Measurements from ENCODE around the gene PBX4.

Gene PBX4

DNA sequence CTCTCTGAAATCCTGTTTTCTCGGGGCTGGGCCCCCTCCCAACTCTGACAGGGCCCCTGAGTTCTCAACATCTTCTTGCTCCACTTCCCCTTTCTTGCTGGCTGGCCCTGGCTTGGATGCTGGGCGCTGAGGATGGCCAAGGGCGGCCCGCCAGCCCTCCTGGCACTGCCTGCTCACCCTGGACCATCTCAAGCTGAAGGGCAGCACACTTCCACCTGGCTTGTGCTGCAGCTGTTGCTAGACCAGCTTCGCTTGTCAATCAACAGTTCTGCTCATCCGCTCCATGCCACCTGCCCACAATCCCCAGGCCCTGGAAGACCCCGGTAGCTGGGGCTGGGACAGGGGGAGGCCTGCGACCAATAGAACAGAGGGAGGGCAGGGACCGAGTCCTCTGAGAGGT lies 31.8 kb upstream of the PBX4 start:
- peak in 1 of 2 experiments; percentile 56 for DNase-seq (ENCODE audit: low read depth in 1 of 2, low spot score in 1 of 2)
- Histone ChIP-seq H3K27ac (replicated peaks) (peak overlapping the region; percentile 48), H3K27me3 (ENCODE audit: insufficient read depth, poor library complexity, severe bottlenecking) (no peaks in the 10 kb centered on the region), H3K4me3 (replicated peaks; ENCODE audit: insufficient read depth, low read length) (no peak overlapping the region)
- TF ChIP-seq, protein P1, sequence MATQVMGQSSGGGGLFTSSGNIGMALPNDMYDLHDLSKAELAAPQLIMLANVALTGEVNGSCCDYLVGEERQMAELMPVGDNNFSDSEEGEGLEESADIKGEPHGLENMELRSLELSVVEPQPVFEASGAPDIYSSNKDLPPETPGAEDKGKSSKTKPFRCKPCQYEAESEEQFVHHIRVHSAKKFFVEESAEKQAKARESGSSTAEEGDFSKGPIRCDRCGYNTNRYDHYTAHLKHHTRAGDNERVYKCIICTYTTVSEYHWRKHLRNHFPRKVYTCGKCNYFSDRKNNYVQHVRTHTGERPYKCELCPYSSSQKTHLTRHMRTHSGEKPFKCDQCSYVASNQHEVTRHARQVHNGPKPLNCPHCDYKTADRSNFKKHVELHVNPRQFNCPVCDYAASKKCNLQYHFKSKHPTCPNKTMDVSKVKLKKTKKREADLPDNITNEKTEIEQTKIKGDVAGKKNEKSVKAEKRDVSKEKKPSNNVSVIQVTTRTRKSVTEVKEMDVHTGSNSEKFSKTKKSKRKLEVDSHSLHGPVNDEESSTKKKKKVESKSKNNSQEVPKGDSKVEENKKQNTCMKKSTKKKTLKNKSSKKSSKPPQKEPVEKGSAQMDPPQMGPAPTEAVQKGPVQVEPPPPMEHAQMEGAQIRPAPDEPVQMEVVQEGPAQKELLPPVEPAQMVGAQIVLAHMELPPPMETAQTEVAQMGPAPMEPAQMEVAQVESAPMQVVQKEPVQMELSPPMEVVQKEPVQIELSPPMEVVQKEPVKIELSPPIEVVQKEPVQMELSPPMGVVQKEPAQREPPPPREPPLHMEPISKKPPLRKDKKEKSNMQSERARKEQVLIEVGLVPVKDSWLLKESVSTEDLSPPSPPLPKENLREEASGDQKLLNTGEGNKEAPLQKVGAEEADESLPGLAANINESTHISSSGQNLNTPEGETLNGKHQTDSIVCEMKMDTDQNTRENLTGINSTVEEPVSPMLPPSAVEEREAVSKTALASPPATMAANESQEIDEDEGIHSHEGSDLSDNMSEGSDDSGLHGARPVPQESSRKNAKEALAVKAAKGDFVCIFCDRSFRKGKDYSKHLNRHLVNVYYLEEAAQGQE (IDR thresholded peaks at IDR 0.05; ENCODE audit: insufficient replicate concordance, low read depth): no peak
- TF ChIP-seq SPI1 (IDR thresholded peaks at IDR 0.05; ENCODE audit: borderline replicate concordance, low read depth): peak; percentile 95

DNA sequence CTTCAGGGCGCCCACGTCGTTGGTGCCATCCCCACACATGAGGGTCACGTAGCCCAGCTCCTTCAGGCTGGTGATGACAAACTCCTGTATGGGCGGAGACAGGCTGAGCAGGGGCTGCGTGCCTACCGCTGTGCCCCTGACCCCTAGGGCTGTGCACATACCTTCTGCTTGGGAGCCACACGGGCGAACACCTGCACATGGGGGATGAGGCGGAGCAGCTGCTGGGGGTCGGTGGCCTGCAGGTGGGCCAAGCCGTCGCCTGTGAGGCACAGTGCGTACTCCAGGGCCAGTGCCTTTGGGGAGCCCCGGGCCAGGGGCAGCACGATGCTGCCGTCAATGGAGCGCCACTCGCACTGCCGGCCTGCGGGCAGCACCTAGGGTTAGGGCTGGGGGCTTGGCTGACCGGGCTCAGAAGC lies 31.1 kb upstream of the PBX4 start:
- Histone ChIP-seq H3K4me3 (replicated peaks; ENCODE audit: insufficient read depth, low read length) (no peak overlapping the region), H3K27ac (replicated peaks) (peak overlapping the region; percentile 33; the same call in 1 of the 2 replicates), H3K27me3 (ENCODE audit: insufficient read depth, poor library complexity, severe bottlenecking) (no peaks in the 10 kb centered on the region)
- TF ChIP-seq SPI1 (IDR thresholded peaks at IDR 0.05; ENCODE audit: borderline replicate concordance, low read depth): no peak
- TF ChIP-seq, protein P2, sequence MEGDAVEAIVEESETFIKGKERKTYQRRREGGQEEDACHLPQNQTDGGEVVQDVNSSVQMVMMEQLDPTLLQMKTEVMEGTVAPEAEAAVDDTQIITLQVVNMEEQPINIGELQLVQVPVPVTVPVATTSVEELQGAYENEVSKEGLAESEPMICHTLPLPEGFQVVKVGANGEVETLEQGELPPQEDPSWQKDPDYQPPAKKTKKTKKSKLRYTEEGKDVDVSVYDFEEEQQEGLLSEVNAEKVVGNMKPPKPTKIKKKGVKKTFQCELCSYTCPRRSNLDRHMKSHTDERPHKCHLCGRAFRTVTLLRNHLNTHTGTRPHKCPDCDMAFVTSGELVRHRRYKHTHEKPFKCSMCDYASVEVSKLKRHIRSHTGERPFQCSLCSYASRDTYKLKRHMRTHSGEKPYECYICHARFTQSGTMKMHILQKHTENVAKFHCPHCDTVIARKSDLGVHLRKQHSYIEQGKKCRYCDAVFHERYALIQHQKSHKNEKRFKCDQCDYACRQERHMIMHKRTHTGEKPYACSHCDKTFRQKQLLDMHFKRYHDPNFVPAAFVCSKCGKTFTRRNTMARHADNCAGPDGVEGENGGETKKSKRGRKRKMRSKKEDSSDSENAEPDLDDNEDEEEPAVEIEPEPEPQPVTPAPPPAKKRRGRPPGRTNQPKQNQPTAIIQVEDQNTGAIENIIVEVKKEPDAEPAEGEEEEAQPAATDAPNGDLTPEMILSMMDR (IDR thresholded peaks at IDR 0.05; ENCODE audit: insufficient read depth, low read length): no peak
- no peak for TF ChIP-seq GABPA (IDR thresholded peaks at IDR 0.05; ENCODE audit: low read depth)
- no peak for TF ChIP-seq POLR2AphosphoS5 (IDR thresholded peaks at IDR 0.05; ENCODE audit: low read depth)
- TF ChIP-seq, protein P1 (IDR thresholded peaks at IDR 0.05; ENCODE audit: insufficient replicate concordance, low read depth): no peak
- no peak for DNase-seq (ENCODE audit: low read depth in 1 of 2, low spot score in 1 of 2)

DNA sequence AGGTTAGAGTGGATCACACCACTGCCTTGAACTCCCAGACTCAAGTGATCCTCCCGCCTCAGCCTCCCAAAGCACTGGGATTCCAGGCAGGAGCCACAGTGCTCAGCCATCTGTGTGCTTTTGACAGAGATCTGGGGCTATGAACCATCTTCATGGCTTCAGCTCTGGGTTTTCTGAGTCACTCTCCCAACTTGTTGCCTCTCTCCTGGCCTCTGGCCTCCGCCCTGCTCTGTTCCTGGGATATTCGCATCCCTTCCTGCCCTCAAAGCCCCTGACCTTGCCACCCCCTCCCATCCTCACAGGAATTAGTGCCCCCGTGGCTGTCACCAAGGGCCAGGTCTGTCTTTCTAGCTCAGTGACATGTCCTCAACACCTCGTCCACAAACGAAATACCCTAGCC lies 30.7 kb upstream of the PBX4 start:
- no peak for DNase-seq (ENCODE audit: low read depth in 1 of 2, low spot score in 1 of 2)
- no peak overlapping the region for H3K4me3 ChIP-seq (replicated peaks; ENCODE audit: insufficient read depth, low read length)
- TF ChIP-seq SPI1 (IDR thresholded peaks at IDR 0.05; ENCODE audit: borderline replicate concordance, low read depth): no peak
- TF ChIP-seq, protein P2 (IDR thresholded peaks at IDR 0.05; ENCODE audit: insufficient read depth, low read length): no peak
- TF ChIP-seq POLR2AphosphoS5 (IDR thresholded peaks at IDR 0.05; ENCODE audit: low read depth): no peak
- TF ChIP-seq, protein P1 (IDR thresholded peaks at IDR 0.05; ENCODE audit: insufficient replicate concordance, low read depth): no peak
- no peak for TF ChIP-seq GABPA (IDR thresholded peaks at IDR 0.05; ENCODE audit: low read depth)
- H3K27me3 ChIP-seq (ENCODE audit: insufficient read depth, poor library complexity, severe bottlenecking): no peaks in the 10 kb centered on the region
- H3K27ac ChIP-seq (replicated peaks): no peak overlapping the region
